Panc1 (cell line): Measurements from ENCODE around the gene SRP68. TPM values are rescaled to one million over a fixed set of nuclear protein-coding genes. Genes with fewer than 3 reads are reported as not detected.
"Not testable (repeated sequence)": the region's sequence is repeated elsewhere in the genome, so short reads cannot be mapped to it uniquely, and the experiment has no call there.

Experiments used
- ATAC-seq: fragments of 200-7000 bp; cut with Tn5 transposase; 2 replicates; pipeline ENCODE4 v1.9.1; 2020; ENCODE audit warnings: mild to moderate bottlenecking, moderate library complexity
- BruUV-seq: library from RNA; stranded (reverse); fragments of 400-500 nt; replicated peaks from 2 replicates; lab custom pipeline; 2021; lab: Mats Ljungman, UMichigan
- CTCF ChIA-PET: fragments of 300-600 bp; sonication (Branson Sonifier 250); formaldehyde crosslinking; loops from one replicate; lab custom pipeline; 2022; ENCODE audit warnings: antibody characterized with exemption; lab: Charles Lee
- POLR2A ChIA-PET: fragments of 300-600 bp; sonication (Branson Sonifier 250); formaldehyde crosslinking; loops from one replicate; lab custom pipeline; 2022; ENCODE audit warnings: antibody characterized with exemption; lab: Charles Lee
- DNase-seq: peaks from one replicate; pipeline ENCODE4 v3.0.0-alpha.2; 2010; ENCODE audit warnings: low read depth, low spot score
- H3K27ac ChIP-seq: 2 replicates; pipeline ENCODE4 v1.5.1; 2011; ENCODE audit warnings: mild to moderate bottlenecking, low read length, inconsistent platforms
- H3K27me3 ChIP-seq: fragments of 200-500 bp; sonication (Bioruptor generic); 2 replicates; pipeline ENCODE4 v1.6.0; 2014; ENCODE audit warnings: low read length, inconsistent platforms; ENCODE audit not compliant: control insufficient read depth, insufficient read depth
- H3K36me3 ChIP-seq: fragments of 200-500 bp; sonication (Bioruptor generic); 2 replicates; pipeline ENCODE4 v1.5.1; 2014; ENCODE audit warnings: inconsistent platforms, mild to moderate bottlenecking, low read length, moderate library complexity; ENCODE audit not compliant: control insufficient read depth, insufficient read depth
- H3K4me1 ChIP-seq: 2 replicates; pipeline ENCODE4 v1.5.1; 2011; ENCODE audit warnings: inconsistent platforms, mild to moderate bottlenecking, low read length, moderate library complexity; ENCODE audit not compliant: control insufficient read depth, insufficient read depth
- H3K4me3 ChIP-seq, 2 experiments: 2 replicates each; pipeline ENCODE4 v1.5.1; 2011 to 2012; ENCODE audit warnings: low read depth in 2 of 2, low read length in 2 of 2, mild to moderate bottlenecking in 2 of 2, inconsistent platforms in 1 of 2, moderate library complexity in 1 of 2
- H3K9me3 ChIP-seq: fragments of 200-500 bp; sonication (Bioruptor generic); 2 replicates; pipeline ENCODE4 v1.5.1; 2014; ENCODE audit warnings: low read depth, mild to moderate bottlenecking, inconsistent platforms, low read length, moderate library complexity; ENCODE audit not compliant: control insufficient read depth, insufficient read depth
- CTCF ChIP-seq: fragments of 450-650 bp; IDR thresholded peaks from 2 replicates; pipeline ENCODE4 v1.5.1; 2017; ENCODE audit warnings: mild to moderate bottlenecking
- POLR2AphosphoS5 ChIP-seq: IDR thresholded peaks from 2 replicates; pipeline ENCODE4 v1.6.1; 2012; ENCODE audit warnings: mild to moderate bottlenecking, low read depth, low read length, moderate library complexity
- REST ChIP-seq, 2 experiments: IDR thresholded peaks; 2 replicates each; pipeline ENCODE4 v1.6.1; 2011 to 2012; ENCODE audit warnings: low read depth in 2 of 2, control low read depth in 1 of 2, low read length in 1 of 2, mild to moderate bottlenecking in 1 of 2, moderate library complexity in 1 of 2; ENCODE audit not compliant: insufficient read depth in 1 of 2
- SIN3A ChIP-seq: IDR thresholded peaks from 2 replicates; pipeline ENCODE4 v1.6.1; 2012; ENCODE audit warnings: low read depth, mild to moderate bottlenecking, low read length, moderate library complexity, borderline replicate concordance; ENCODE audit not compliant: insufficient read depth
- TCF7L2 ChIP-seq: IDR thresholded peaks from 2 replicates; pipeline ENCODE4 v1.6.1; 2011; ENCODE audit warnings: mild to moderate bottlenecking, low read depth, low read length, inconsistent platforms
- in situ Hi-C: cut with HindIII; loops from 2 replicates; pipeline ENCODE4 v1.10.0; 2016; ENCODE audit warnings: low sequenced_read_pairs, low pct_unique_long_range_greater_than_20kb
- intact Hi-C: fragments of 100-400 bp; cut with micrococcal nuclease; formaldehyde crosslinking; loops from one replicate; pipeline ENCODE4 v1.10.0; 2022; ENCODE audit not compliant: unreplicated experiment
- total RNA-seq: library from RNA; stranded (reverse); gene quantifications from one replicate; pipeline ENCODE4 v1.2.1, GENCODE V29; 2021; ENCODE audit not compliant: unreplicated experiment

SRP68 gene
- total RNA-seq, 1 experiment from 2014 or later, result 100 TPM

GRCh38 chr17:76078860-76079534 is 6.7 kb upstream of the SRP68 start, which contains the start of gene ZACN:
TSS of gene ZACN (plus strand) at chr17:76079182. CDS start at chr17:76079265, 83 bp downstream.
- DNase-seq (no peak), ATAC-seq (no peak)
- POLR2A ChIA-PET, result no interaction called here
- in situ Hi-C loops (no loop called here), intact Hi-C loops (no loop called here)
- H3K4me1 ChIP-seq, result peaks cover 10% of the 10 kb centered on the region
- H3K27me3 ChIP-seq, result no peaks in the 10 kb centered on the region
- H3K27ac ChIP-seq, result no peak within 1 kb of the TSS
- H3K4me3 ChIP-seq, result no peak within 1 kb of the TSS
- no peaks in the 10 kb centered on the region for H3K9me3 ChIP-seq
- CTCF ChIA-PET, result no interaction called here
- BruUV-seq, result no TSS peak
- TF ChIP-seq TCF7L2, result no peak
- 0 out of 2 replicates have a peak, but pooled peaks have one; percentile 14 for TF ChIP-seq POLR2AphosphoS5
- H3K36me3 ChIP-seq, result no peaks in the 10 kb centered on the region

GRCh38 chr17:76078370-76078769 is 6.1 kb upstream of the SRP68 start:
- in situ Hi-C loops, H3K27ac ChIP-seq, POLR2A ChIA-PET, H3K27me3 ChIP-seq, H3K9me3 ChIP-seq, ATAC-seq, intact Hi-C loops, H3K36me3 ChIP-seq, DNase-seq, BruUV-seq, H3K4me3 ChIP-seq: not testable (repeated sequence)
- H3K4me1 ChIP-seq, result peaks cover 10% of the 10 kb centered on the region
- CTCF ChIA-PET, result interaction anchor here (0.6 kb wide), 1 partner anchor 104 kb away, joined by 4 read pairs; no protein-coding TSS in a partner anchor

GRCh38 chr17:76077584-76078110 is 5.3 kb upstream of the SRP68 start:
- TF ChIP-seq SIN3A, result no peak
- TF ChIP-seq TCF7L2, result no peak
- no peak for TF ChIP-seq CTCF
- TF ChIP-seq POLR2AphosphoS5, result no peak
- TF ChIP-seq REST (IDR thresholded peaks at IDR 0.05; ENCODE audit: insufficient read depth in 1 of 2, low read depth in 2 of 2, low read length in 1 of 2), result no peak
- BruUV-seq, result no TSS peak
- H3K9me3 ChIP-seq, result no peaks in the 10 kb centered on the region
- POLR2A ChIA-PET, result interaction anchor here (0.7 kb wide), 1 partner anchor 9 kb away, joined by 4 read pairs; no protein-coding TSS in a partner anchor
- CTCF ChIA-PET, result interaction anchor here (0.5 kb wide), 1 partner anchor 229 kb away, joined by 4 read pairs; no protein-coding TSS in a partner anchor
- no peak for ATAC-seq
- in situ Hi-C loops, result no loop called here
- intact Hi-C loops, result no loop called here
- H3K36me3 ChIP-seq, result no peaks in the 10 kb centered on the region
- H3K27me3 ChIP-seq, result no peaks in the 10 kb centered on the region
- no peak overlapping the region for H3K27ac ChIP-seq
- H3K4me3 ChIP-seq, result no peak overlapping the region
- peaks cover 10% of the 10 kb centered on the region for H3K4me1 ChIP-seq
- no peak for DNase-seq
